K562 (cell line): ENCODE measurements around the gene PIMREG. TPM values are rescaled to one million over a fixed set of nuclear protein-coding genes. Genes with fewer than 3 reads are reported as not detected.
A peak's percentile ranks its signal among the peaks of the same experiment; 100 is the strongest.

Experiments used
- ATAC-seq: fragments of 200-7000 bp; cut with Tn5 transposase; 3 replicates; pipeline ENCODE4 v1.9.1; 2020; ENCODE audit warnings: moderate library complexity
- BruUV-seq: library from RNA; stranded (reverse); fragments of 400-500 nt; replicated peaks from 2 replicates; lab custom pipeline; 2021; lab: Mats Ljungman, UMichigan
- CTCF ChIA-PET: fragments of 300-600 bp; formaldehyde crosslinking; extraction: SDS; loops from one replicate; lab custom pipeline; 2021; ENCODE audit warnings: low intra/inter-chr PET ratio; lab: Yijun Ruan, JAX
- POLR2A ChIA-PET: fragments of 300-600, 350-650 bp; sonication (Branson Sonifier 250); formaldehyde crosslinking; extraction: SDS; loops from one replicate; lab custom pipeline; 2021; ENCODE audit warnings: antibody characterized with exemption, inconsistent platforms; lab: Yijun Ruan, JAX
- DNase-seq, 4 experiments: peaks; one replicate each; pipeline versions ENCODE4 v3.0.0 to v3.0.0-alpha.2; 2011 to 2018; ENCODE audit warnings: low spot score in 3 of 4, mixed read lengths in 3 of 4; ENCODE audit errors: extremely low read depth in 1 of 4
- FAIRE-seq: peaks from 2 replicates; lab custom pipeline; 2011; peaks lifted over from hg19 to GRCh38; lab: Jason Lieb, UNC
- H2AFZ ChIP-seq: 2 replicates; pipeline ENCODE4 v1.6.0; 2011; ENCODE audit warnings: low read depth, low read length, control low read depth, inconsistent platforms
- H3K27ac ChIP-seq: fragments of 200-600 bp; 3 replicates; pipeline ENCODE4 v1.8.0; 2011; ENCODE audit warnings: low read depth, mild to moderate bottlenecking, control low read depth, inconsistent platforms, low read length, moderate library complexity, mixed read lengths; ENCODE audit errors: extremely low read depth
- H3K27me3 ChIP-seq, 2 experiments: fragments of 300-600 bp in 1 of 2; 2 replicates in 1 of 2; 3 replicates in 1 of 2; pipeline versions ENCODE4 v1.6.0 to v1.8.0; 2011; ENCODE audit warnings: inconsistent platforms in 2 of 2, low read length in 2 of 2, mild to moderate bottlenecking in 1 of 2, mixed read lengths in 1 of 2, moderate library complexity in 1 of 2; ENCODE audit not compliant: control insufficient read depth in 2 of 2, insufficient read depth in 2 of 2
- H3K36me3 ChIP-seq: fragments of 300-600 bp; 3 replicates; pipeline ENCODE4 v1.8.0; 2011; ENCODE audit warnings: mild to moderate bottlenecking, low read length, inconsistent platforms; ENCODE audit not compliant: control insufficient read depth, insufficient read depth
- H3K4me1 ChIP-seq, 2 experiments: fragments of 200-600 bp in 1 of 2; replicated peaks in 1 of 2; 2 replicates in 1 of 2; 3 replicates in 1 of 2; pipeline versions ENCODE4 v1.5.1 to v1.8.0; 2011; ENCODE audit warnings: inconsistent platforms in 2 of 2, low read length in 2 of 2, mild to moderate bottlenecking in 1 of 2, mixed read lengths in 1 of 2, moderate library complexity in 1 of 2; ENCODE audit not compliant: control insufficient read depth in 2 of 2, insufficient read depth in 2 of 2
- H3K4me2 ChIP-seq: 2 replicates; pipeline ENCODE4 v1.6.1; 2011; ENCODE audit warnings: low read length, control low read depth, inconsistent platforms, mixed read lengths; ENCODE audit not compliant: insufficient read depth
- H3K4me3 ChIP-seq: fragments of 200-600 bp; sonication (generic), shearing (Covaris generic); 2 replicates; pipeline ENCODE4 v1.5.1; 2016; ENCODE audit warnings: control low read depth, inconsistent platforms
- H3K79me2 ChIP-seq: fragments of 200-600 bp; 3 replicates; pipeline ENCODE4 v1.8.0; 2011; ENCODE audit warnings: low read length, inconsistent platforms; ENCODE audit not compliant: control insufficient read depth, insufficient read depth
- H3K9ac ChIP-seq, 2 experiments: 2 replicates each; pipeline versions ENCODE4 v1.6.0 to v1.6.1; 2011; ENCODE audit warnings: low read depth in 2 of 2, low read length in 2 of 2, control low read depth in 1 of 2, inconsistent platforms in 1 of 2, mild to moderate bottlenecking in 1 of 2, mixed read lengths in 1 of 2; ENCODE audit not compliant: insufficient read depth in 1 of 2
- H3K9me1 ChIP-seq: one replicate; pipeline ENCODE4 v1.6.0; 2011; ENCODE audit warnings: inconsistent platforms, mild to moderate bottlenecking, low read length, moderate library complexity; ENCODE audit not compliant: control insufficient read depth, insufficient read depth
- H3K9me3 ChIP-seq: replicated peaks from 2 replicates; pipeline ENCODE4 v1.5.1; 2011; ENCODE audit warnings: low read depth, low read length, inconsistent platforms; ENCODE audit not compliant: control insufficient read depth, insufficient read depth
- H4K20me1 ChIP-seq: replicated peaks from 2 replicates; pipeline ENCODE4 v1.6.1; 2011; ENCODE audit warnings: low read length, inconsistent platforms, mixed read lengths; ENCODE audit not compliant: control insufficient read depth, insufficient read depth
- BRF1 ChIP-seq: IDR thresholded peaks from 3 replicates; pipeline ENCODE4 v1.6.1; 2011; ENCODE audit warnings: borderline replicate concordance, mild to moderate bottlenecking; ENCODE audit not compliant: insufficient read length; ENCODE audit errors: extremely low read depth
- CBX1 ChIP-seq: sonication (generic); IDR thresholded peaks from 2 replicates; pipeline ENCODE4 v1.6.1; 2016; ENCODE audit warnings: antibody characterized with exemption, low read depth, mild to moderate bottlenecking
- ESRRA ChIP-seq: fragments of 450-650 bp; IDR thresholded peaks from 2 replicates; pipeline ENCODE4 v1.6.1; 2014; ENCODE audit warnings: low read depth, mild to moderate bottlenecking, moderate library complexity, borderline replicate concordance
- FOXA1 ChIP-seq: fragments of 450-650 bp; IDR thresholded peaks from 2 replicates; pipeline ENCODE4 v1.6.1; 2016; ENCODE audit warnings: mild to moderate bottlenecking, borderline replicate concordance
- NFATC3 ChIP-seq: fragments of 450-650 bp; IDR thresholded peaks from 2 replicates; pipeline ENCODE4 v1.6.1; 2017; ENCODE audit warnings: mild to moderate bottlenecking
- OTX1 ChIP-seq: fragments of 450-650 bp; formaldehyde crosslinking; IDR thresholded peaks from 2 replicates; pipeline ENCODE4 v1.4.0; 2022; ENCODE audit warnings: mild to moderate bottlenecking
- POLR2AphosphoS2 ChIP-seq: IDR thresholded peaks from 2 replicates; pipeline ENCODE4 v1.6.1; 2012; ENCODE audit warnings: low read length, improper control_type of control experiment
- SMARCA4 ChIP-seq: fragments of 450-650 bp; IDR thresholded peaks from 2 replicates; pipeline ENCODE4 v1.6.1; 2016
- STAG1 ChIP-seq: sonication (generic); formaldehyde crosslinking; IDR thresholded peaks from 2 replicates; pipeline ENCODE4 v1.5.0; 2020; ENCODE audit warnings: missing genetic modification reagents, borderline replicate concordance
- TAF9B ChIP-seq: fragments of 450-650 bp; IDR thresholded peaks from 2 replicates; pipeline ENCODE4 v1.6.1; 2018; ENCODE audit warnings: mild to moderate bottlenecking; ENCODE audit not compliant: partially characterized antibody
- ZBTB7A ChIP-seq: IDR thresholded peaks from 2 replicates; pipeline ENCODE4 v1.6.1; 2011; ENCODE audit warnings: low read depth, mild to moderate bottlenecking, low read length, moderate library complexity, borderline replicate concordance; ENCODE audit not compliant: control insufficient read depth
- ZNF274 ChIP-seq: IDR thresholded peaks from 2 replicates; pipeline ENCODE4 v1.6.1; 2011; ENCODE audit warnings: low read depth, mild to moderate bottlenecking, low read length, moderate library complexity, borderline replicate concordance
- ZNF347 ChIP-seq: fragments of 450-650 bp; formaldehyde crosslinking; IDR thresholded peaks from 2 replicates; pipeline ENCODE4 v1.4.0; 2020; ENCODE audit warnings: low read depth, mild to moderate bottlenecking, moderate library complexity
- ZNF696 ChIP-seq: fragments of 250-450 bp; sonication (Bioruptor Pico); conservative IDR thresholded peaks from 2 replicates; pipeline ENCODE4 v1.4.0; 2020; ENCODE audit warnings: mild to moderate bottlenecking, moderate library complexity
- WGBS: fragments of 100-300 bp; shearing (Covaris generic); methylation state at CpG from one replicate; pipeline ENCODE4 v1.1.6; 2016; ENCODE audit warnings: low coverage, mixed read lengths; ENCODE audit not compliant: insufficient coverage; ENCODE audit errors: missing lambda C conversion rate; 5-methylcytosine and 5-hydroxymethylcytosine counted together
- in situ Hi-C: fragments of 300-500 bp; cut with MboI; formaldehyde crosslinking; loops from 4 replicates; pipeline ENCODE4 v1.15.0; 2018; ENCODE audit warnings: inconsistent platforms, mixed read lengths
- intact Hi-C: fragments of 100-400 bp; cut with micrococcal nuclease; formaldehyde crosslinking; loops from 2 replicates; pipeline ENCODE4 v1.14.2; 2022
- polyA plus RNA-seq, 8 experiments: library from polyadenylated mRNA; depleted of rRNA in 4 of 8; stranded (reverse) in 5 of 8; unstranded in 3 of 8; fragments of >200 nt; fragmentation: Nextera tagmentation in 2 of 8; fragmentation: Illumina TruSeq in 1 of 8; extraction: Ambion mirVana in 2 of 8; extraction: Trizol in 1 of 8; gene quantifications; 2 replicates each; pipeline versions ENCODE4 v1.2.1 to v1.2.3, GENCODE V29; 2011 to 2014; ENCODE audit warnings: inconsistent platforms in 1 of 8, missing spikeins in 1 of 8
- total RNA-seq, 7 experiments: library from RNA; depleted of rRNA in 6 of 7; stranded (reverse); fragments of >200 nt in 6 of 7; fragmentation: Illumina TruSeq in 2 of 7; extraction: Trizol in 2 of 7; gene quantifications; 2 replicates each; pipeline versions ENCODE4 v1.2.1 to v1.2.3, GENCODE V29; 2011 to 2021; ENCODE audit warnings: low replicate concordance in 1 of 7
- TF ChIP-seq, protein P1 (sequence below): fragments of 250-450 bp; sonication (Bioruptor Pico); IDR thresholded peaks from 2 replicates; pipeline ENCODE4 v1.8.0; 2021; ENCODE audit warnings: mild to moderate bottlenecking, moderate library complexity
- TF ChIP-seq, protein P2 (sequence below), 3 experiments: IDR thresholded peaks in 2 of 3; conservative IDR thresholded peaks in 1 of 3; 2 replicates each; pipeline ENCODE4 v1.5.1; 2011 to 2012; ENCODE audit warnings: low read length in 3 of 3, mild to moderate bottlenecking in 3 of 3, control low read depth in 2 of 3, improper control_type of control experiment in 1 of 3, inconsistent platforms in 1 of 3, low read depth in 1 of 3, mixed read lengths in 1 of 3, moderate library complexity in 1 of 3; ENCODE audit not compliant: insufficient read depth in 2 of 3
- TF ChIP-seq, protein P3 (sequence below): conservative IDR thresholded peaks from 2 replicates; pipeline ENCODE4 v1.6.1; 2011; ENCODE audit warnings: low read depth, mild to moderate bottlenecking, low read length; ENCODE audit not compliant: control insufficient read depth
- TF ChIP-seq, protein P4 (sequence below): fragments of 450-650 bp; IDR thresholded peaks from 2 replicates; pipeline ENCODE4 v1.6.1; 2016

Gene PIMREG
- total and polyA plus RNA-seq, 9 of the 15 experiments (the other 6 are each of a cell fraction or from before 2014, with no cell fraction given) = 1.1 to 16.7 (median 9.4) TPM

DNA sequence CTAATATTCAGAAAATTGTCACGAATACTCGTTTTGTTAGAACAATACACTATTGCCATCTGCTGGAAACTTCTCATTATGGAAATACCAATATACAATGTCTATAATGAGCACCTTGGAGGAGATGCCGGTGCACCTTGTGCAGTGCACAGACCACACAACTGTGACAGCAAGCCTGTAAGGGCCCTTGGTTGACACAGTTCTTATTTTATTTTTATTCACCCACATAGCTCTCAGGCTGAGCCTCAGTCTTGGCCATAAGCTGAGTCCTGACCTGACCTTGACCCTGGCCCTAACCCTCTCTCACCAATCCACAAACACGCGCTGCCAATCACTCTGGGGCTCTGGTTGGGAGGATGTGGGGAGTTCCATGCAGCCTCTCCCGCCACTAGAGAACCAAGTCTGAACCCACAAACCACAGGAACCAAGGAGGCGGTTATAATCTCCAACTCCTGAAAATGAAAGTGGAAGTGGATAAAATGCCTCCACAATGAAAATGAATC lies 16.9 kb upstream of the PIMREG start:
- POLR2A ChIA-PET = no interaction called here
- Histone ChIP-seq H3K9me1 (no peaks in the 10 kb centered on the region), H2AFZ (no peak overlapping the region), H3K36me3 (no peaks in the 10 kb centered on the region), H3K4me3 (no peak overlapping the region), H3K4me1 (no peaks in the 10 kb centered on the region), H3K9me3 (no peaks in the 10 kb centered on the region), H3K79me2 (no peaks in the 10 kb centered on the region), H3K4me2 (no peak overlapping the region), H3K27me3 (peaks cover 0 to 30% of the 10 kb centered on the region in 2 experiments; a peak in 2 of 5 replicates), H3K9ac (no peak overlapping the region), H3K27ac (no peak overlapping the region), H4K20me1 (no peaks in the 10 kb centered on the region; the same call in 1 of the 2 replicates)
- FAIRE-seq (no peak), DNase-seq (no peak), ATAC-seq (no peak)
- no TSS peak for BruUV-seq
- intact Hi-C loops = loop anchor here (10.0 kb wide), 1 partner anchor 833 kb away; no protein-coding TSS in a partner anchor
- in situ Hi-C loops = loop anchor here (5.0 to 25.0 kb wide), 2 partner anchors 840 to 1190 kb away; partner anchors contain the start of gene SCIMP
- CTCF ChIA-PET = interaction anchor here (0.5 kb wide), 1 partner anchor 1178 kb away, joined by 3 read pairs; no protein-coding TSS in a partner anchor
- WGBS = 5% methylated on average over 7 of the region's 7 CpGs
- TF ChIP-seq NFATC3 (no peak), SMARCA4 (no peak), ZNF347 (CRISPR knock-in tag) (no peak), TAF9B (no peak), BRF1 (no peak), POLR2AphosphoS2 (no peak), ZNF696 (CRISPR knock-in tag) (no peak), STAG1 (no peak), CBX1 (no peak), ZNF274 (no peak), ZBTB7A (no peak), FOXA1 (no peak), OTX1 (CRISPR knock-in tag) (no peak), ESRRA (peak; percentile 43; the same call in 1 of the 2 replicates)
- TF ChIP-seq, protein P1, sequence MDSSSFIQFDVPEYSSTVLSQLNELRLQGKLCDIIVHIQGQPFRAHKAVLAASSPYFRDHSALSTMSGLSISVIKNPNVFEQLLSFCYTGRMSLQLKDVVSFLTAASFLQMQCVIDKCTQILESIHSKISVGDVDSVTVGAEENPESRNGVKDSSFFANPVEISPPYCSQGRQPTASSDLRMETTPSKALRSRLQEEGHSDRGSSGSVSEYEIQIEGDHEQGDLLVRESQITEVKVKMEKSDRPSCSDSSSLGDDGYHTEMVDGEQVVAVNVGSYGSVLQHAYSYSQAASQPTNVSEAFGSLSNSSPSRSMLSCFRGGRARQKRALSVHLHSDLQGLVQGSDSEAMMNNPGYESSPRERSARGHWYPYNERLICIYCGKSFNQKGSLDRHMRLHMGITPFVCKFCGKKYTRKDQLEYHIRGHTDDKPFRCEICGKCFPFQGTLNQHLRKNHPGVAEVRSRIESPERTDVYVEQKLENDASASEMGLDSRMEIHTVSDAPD (CRISPR knock-in tag) = no peak
- TF ChIP-seq, protein P2, sequence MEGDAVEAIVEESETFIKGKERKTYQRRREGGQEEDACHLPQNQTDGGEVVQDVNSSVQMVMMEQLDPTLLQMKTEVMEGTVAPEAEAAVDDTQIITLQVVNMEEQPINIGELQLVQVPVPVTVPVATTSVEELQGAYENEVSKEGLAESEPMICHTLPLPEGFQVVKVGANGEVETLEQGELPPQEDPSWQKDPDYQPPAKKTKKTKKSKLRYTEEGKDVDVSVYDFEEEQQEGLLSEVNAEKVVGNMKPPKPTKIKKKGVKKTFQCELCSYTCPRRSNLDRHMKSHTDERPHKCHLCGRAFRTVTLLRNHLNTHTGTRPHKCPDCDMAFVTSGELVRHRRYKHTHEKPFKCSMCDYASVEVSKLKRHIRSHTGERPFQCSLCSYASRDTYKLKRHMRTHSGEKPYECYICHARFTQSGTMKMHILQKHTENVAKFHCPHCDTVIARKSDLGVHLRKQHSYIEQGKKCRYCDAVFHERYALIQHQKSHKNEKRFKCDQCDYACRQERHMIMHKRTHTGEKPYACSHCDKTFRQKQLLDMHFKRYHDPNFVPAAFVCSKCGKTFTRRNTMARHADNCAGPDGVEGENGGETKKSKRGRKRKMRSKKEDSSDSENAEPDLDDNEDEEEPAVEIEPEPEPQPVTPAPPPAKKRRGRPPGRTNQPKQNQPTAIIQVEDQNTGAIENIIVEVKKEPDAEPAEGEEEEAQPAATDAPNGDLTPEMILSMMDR (IDR thresholded peaks at IDR 0.05 in 2 of 3, conservative IDR thresholded peaks at IDR 0.05 in 1 of 3; ENCODE audit: insufficient read depth in 2 of 3, low read depth in 1 of 3, low read length in 3 of 3) = peak in 1 of 3 experiments; percentile 27; a peak in 2 of 6 replicates
- TF ChIP-seq, protein P3, sequence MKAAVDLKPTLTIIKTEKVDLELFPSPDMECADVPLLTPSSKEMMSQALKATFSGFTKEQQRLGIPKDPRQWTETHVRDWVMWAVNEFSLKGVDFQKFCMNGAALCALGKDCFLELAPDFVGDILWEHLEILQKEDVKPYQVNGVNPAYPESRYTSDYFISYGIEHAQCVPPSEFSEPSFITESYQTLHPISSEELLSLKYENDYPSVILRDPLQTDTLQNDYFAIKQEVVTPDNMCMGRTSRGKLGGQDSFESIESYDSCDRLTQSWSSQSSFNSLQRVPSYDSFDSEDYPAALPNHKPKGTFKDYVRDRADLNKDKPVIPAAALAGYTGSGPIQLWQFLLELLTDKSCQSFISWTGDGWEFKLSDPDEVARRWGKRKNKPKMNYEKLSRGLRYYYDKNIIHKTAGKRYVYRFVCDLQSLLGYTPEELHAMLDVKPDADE = no peak
- TF ChIP-seq, protein P4, sequence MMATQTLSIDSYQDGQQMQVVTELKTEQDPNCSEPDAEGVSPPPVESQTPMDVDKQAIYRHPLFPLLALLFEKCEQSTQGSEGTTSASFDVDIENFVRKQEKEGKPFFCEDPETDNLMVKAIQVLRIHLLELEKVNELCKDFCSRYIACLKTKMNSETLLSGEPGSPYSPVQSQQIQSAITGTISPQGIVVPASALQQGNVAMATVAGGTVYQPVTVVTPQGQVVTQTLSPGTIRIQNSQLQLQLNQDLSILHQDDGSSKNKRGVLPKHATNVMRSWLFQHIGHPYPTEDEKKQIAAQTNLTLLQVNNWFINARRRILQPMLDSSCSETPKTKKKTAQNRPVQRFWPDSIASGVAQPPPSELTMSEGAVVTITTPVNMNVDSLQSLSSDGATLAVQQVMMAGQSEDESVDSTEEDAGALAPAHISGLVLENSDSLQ = peak; percentile 37; the same call in 1 of the 2 replicates
